ENCODE measurements around the gene ATF5.

ATF5 gene

GRCh38 chr19:49887037-49887664 lies 41.9 kb upstream of the ATF5 start:
- no peak overlapping the region for H3K4me3 ChIP-seq (ENCODE audit: insufficient read depth, low read depth, low read length)
- H3K27ac ChIP-seq (ENCODE audit: insufficient read depth, low read depth, low read length, poor library complexity, severe bottlenecking): no peak overlapping the region
- H3K36me3 ChIP-seq (ENCODE audit: control insufficient read depth, insufficient read depth, low read length): peaks cover 27% of the 10 kb centered on the region
- H3K4me1 ChIP-seq (ENCODE audit: control insufficient read depth, insufficient read depth, low read length): no peaks in the 10 kb centered on the region
- WGBS, 2 experiments: 93 to 95% methylated on average over 23 of the region's 23 CpGs
- H3K9me3 ChIP-seq (ENCODE audit: control insufficient read depth, low read length): no peaks in the 10 kb centered on the region
- H3K27me3 ChIP-seq (ENCODE audit: control insufficient read depth, insufficient read depth, low read length, poor library complexity, severe bottlenecking): peaks cover 16% of the 10 kb centered on the region

GRCh38 chr19:49887665-49888509 lies 41.1 kb upstream of the ATF5 start:
- Histone ChIP-seq H3K27me3 (ENCODE audit: control insufficient read depth, insufficient read depth, low read length, poor library complexity, severe bottlenecking) (peaks cover 16% of the 10 kb centered on the region), H3K9me3 (ENCODE audit: control insufficient read depth, low read length) (no peaks in the 10 kb centered on the region), H3K4me1 (ENCODE audit: control insufficient read depth, insufficient read depth, low read length) (no peaks in the 10 kb centered on the region), H3K36me3 (ENCODE audit: control insufficient read depth, insufficient read depth, low read length) (peaks cover 20% of the 10 kb centered on the region), H3K4me3 (ENCODE audit: insufficient read depth, low read depth, low read length) (no peak overlapping the region), H3K27ac (ENCODE audit: insufficient read depth, low read depth, low read length, poor library complexity, severe bottlenecking) (no peak overlapping the region)
- WGBS, 2 experiments: 94 to 96% methylated on average over 54 of the region's 54 CpGs

- H3K36me3 ChIP-seq (ENCODE audit: control insufficient read depth, insufficient read depth, low read length): peaks cover 16% of the 10 kb centered on the region
- H3K9me3 ChIP-seq (ENCODE audit: control insufficient read depth, low read length): no peaks in the 10 kb centered on the region
- no peaks in the 10 kb centered on the region for H3K4me1 ChIP-seq (ENCODE audit: control insufficient read depth, insufficient read depth, low read length)
- peaks cover 16% of the 10 kb centered on the region for H3K27me3 ChIP-seq (ENCODE audit: control insufficient read depth, insufficient read depth, low read length, poor library complexity, severe bottlenecking)
- WGBS, 2 experiments: 93 to 96% methylated on average over 18 of the region's 18 CpGs
- H3K4me3 ChIP-seq (ENCODE audit: insufficient read depth, low read depth, low read length): no peak overlapping the region
- H3K27ac ChIP-seq (ENCODE audit: insufficient read depth, low read depth, low read length, poor library complexity, severe bottlenecking): no peak overlapping the region
Observed at GRCh38 chr19:49888510-49888824, 40.5 kb upstream of the ATF5 start.

GRCh38 chr19:49889038-49889686 lies 39.8 kb upstream of the ATF5 start:
- no peak overlapping the region for H3K4me3 ChIP-seq (ENCODE audit: insufficient read depth, low read depth, low read length)
- H3K27ac ChIP-seq (ENCODE audit: insufficient read depth, low read depth, low read length, poor library complexity, severe bottlenecking): no peak overlapping the region
- peaks cover 16% of the 10 kb centered on the region for H3K27me3 ChIP-seq (ENCODE audit: control insufficient read depth, insufficient read depth, low read length, poor library complexity, severe bottlenecking)
- WGBS, 2 experiments: 95% methylated on average over 23 of the region's 23 CpGs
- peaks cover 9% of the 10 kb centered on the region for H3K36me3 ChIP-seq (ENCODE audit: control insufficient read depth, insufficient read depth, low read length)
- no peaks in the 10 kb centered on the region for H3K9me3 ChIP-seq (ENCODE audit: control insufficient read depth, low read length)
- no peaks in the 10 kb centered on the region for H3K4me1 ChIP-seq (ENCODE audit: control insufficient read depth, insufficient read depth, low read length)

GRCh38 chr19:49889687-49890348 lies 39.2 kb upstream of the ATF5 start:
- no peaks in the 10 kb centered on the region for H3K9me3 ChIP-seq (ENCODE audit: control insufficient read depth, low read length)
- no peak overlapping the region for H3K27ac ChIP-seq (ENCODE audit: insufficient read depth, low read depth, low read length, poor library complexity, severe bottlenecking)
- H3K36me3 ChIP-seq (ENCODE audit: control insufficient read depth, insufficient read depth, low read length): peaks cover 3% of the 10 kb centered on the region
- peak overlapping the region; percentile 23 for H3K4me3 ChIP-seq (ENCODE audit: insufficient read depth, low read depth, low read length)
- H3K4me1 ChIP-seq (ENCODE audit: control insufficient read depth, insufficient read depth, low read length): no peaks in the 10 kb centered on the region
- 47 to 49% methylated on average over 71 of the region's 71 CpGs for WGBS, 2 experiments
- H3K27me3 ChIP-seq (ENCODE audit: control insufficient read depth, insufficient read depth, low read length, poor library complexity, severe bottlenecking): peaks cover 16% of the 10 kb centered on the region

- H3K27me3 ChIP-seq (ENCODE audit: control insufficient read depth, insufficient read depth, low read length, poor library complexity, severe bottlenecking): peaks cover 16% of the 10 kb centered on the region
- 21 to 22% methylated on average over 67 to 69 of the region's 69 CpGs for WGBS, 2 experiments
- H3K27ac ChIP-seq (ENCODE audit: insufficient read depth, low read depth, low read length, poor library complexity, severe bottlenecking): no peak overlapping the region
- peak overlapping the region; percentile 23 for H3K4me3 ChIP-seq (ENCODE audit: insufficient read depth, low read depth, low read length)
- no peaks in the 10 kb centered on the region for H3K36me3 ChIP-seq (ENCODE audit: control insufficient read depth, insufficient read depth, low read length)
- no peaks in the 10 kb centered on the region for H3K4me1 ChIP-seq (ENCODE audit: control insufficient read depth, insufficient read depth, low read length)
- no peaks in the 10 kb centered on the region for H3K9me3 ChIP-seq (ENCODE audit: control insufficient read depth, low read length)
Observed at GRCh38 chr19:49890349-49891311, 38.4 kb upstream of the ATF5 start.

- no peaks in the 10 kb centered on the region for H3K36me3 ChIP-seq (ENCODE audit: control insufficient read depth, insufficient read depth, low read length)
- no peak overlapping the region for H3K4me3 ChIP-seq (ENCODE audit: insufficient read depth, low read depth, low read length)
- no peaks in the 10 kb centered on the region for H3K4me1 ChIP-seq (ENCODE audit: control insufficient read depth, insufficient read depth, low read length)
- H3K27me3 ChIP-seq (ENCODE audit: control insufficient read depth, insufficient read depth, low read length, poor library complexity, severe bottlenecking): peaks cover 16% of the 10 kb centered on the region
- WGBS, 2 experiments: 91% methylated on average over 17 of the region's 17 CpGs
- no peak overlapping the region for H3K27ac ChIP-seq (ENCODE audit: insufficient read depth, low read depth, low read length, poor library complexity, severe bottlenecking)
- no peaks in the 10 kb centered on the region for H3K9me3 ChIP-seq (ENCODE audit: control insufficient read depth, low read length)
Observed at GRCh38 chr19:49891393-49891792, 37.6 kb upstream of the ATF5 start.

GRCh38 chr19:49892716-49893115 lies 36.3 kb upstream of the ATF5 start:
- no peak overlapping the region for H3K4me3 ChIP-seq (ENCODE audit: insufficient read depth, low read depth, low read length)
- no peak overlapping the region for H3K27ac ChIP-seq (ENCODE audit: insufficient read depth, low read depth, low read length, poor library complexity, severe bottlenecking)
- H3K27me3 ChIP-seq (ENCODE audit: control insufficient read depth, insufficient read depth, low read length, poor library complexity, severe bottlenecking): peaks cover 16% of the 10 kb centered on the region
- H3K9me3 ChIP-seq (ENCODE audit: control insufficient read depth, low read length): no peaks in the 10 kb centered on the region
- WGBS, 2 experiments: 93 to 95% methylated on average over 1 of the region's 1 CpG
- H3K4me1 ChIP-seq (ENCODE audit: control insufficient read depth, insufficient read depth, low read length): peaks cover 7% of the 10 kb centered on the region
- H3K36me3 ChIP-seq (ENCODE audit: control insufficient read depth, insufficient read depth, low read length): no peaks in the 10 kb centered on the region

- H3K27ac ChIP-seq (ENCODE audit: insufficient read depth, low read depth, low read length, poor library complexity, severe bottlenecking): no peak overlapping the region
- H3K4me3 ChIP-seq (ENCODE audit: insufficient read depth, low read depth, low read length): no peak overlapping the region
- no peaks in the 10 kb centered on the region for H3K36me3 ChIP-seq (ENCODE audit: control insufficient read depth, insufficient read depth, low read length)
- H3K9me3 ChIP-seq (ENCODE audit: control insufficient read depth, low read length): no peaks in the 10 kb centered on the region
- H3K4me1 ChIP-seq (ENCODE audit: control insufficient read depth, insufficient read depth, low read length): peaks cover 8% of the 10 kb centered on the region
- 93% methylated on average over 18 of the region's 18 CpGs for WGBS, 2 experiments
- peaks cover 16% of the 10 kb centered on the region for H3K27me3 ChIP-seq (ENCODE audit: control insufficient read depth, insufficient read depth, low read length, poor library complexity, severe bottlenecking)
Observed at GRCh38 chr19:49894011-49894664, 34.9 kb upstream of the ATF5 start.

Data from ectodermal cell (in vitro differentiated cells).